ENCODE measurements around the gene DDX19B.
"Not testable (repeated sequence)": the region's sequence is repeated elsewhere in the genome, so short reads cannot be mapped to it uniquely, and the experiment has no call there.

The DDX19B gene

DNA sequence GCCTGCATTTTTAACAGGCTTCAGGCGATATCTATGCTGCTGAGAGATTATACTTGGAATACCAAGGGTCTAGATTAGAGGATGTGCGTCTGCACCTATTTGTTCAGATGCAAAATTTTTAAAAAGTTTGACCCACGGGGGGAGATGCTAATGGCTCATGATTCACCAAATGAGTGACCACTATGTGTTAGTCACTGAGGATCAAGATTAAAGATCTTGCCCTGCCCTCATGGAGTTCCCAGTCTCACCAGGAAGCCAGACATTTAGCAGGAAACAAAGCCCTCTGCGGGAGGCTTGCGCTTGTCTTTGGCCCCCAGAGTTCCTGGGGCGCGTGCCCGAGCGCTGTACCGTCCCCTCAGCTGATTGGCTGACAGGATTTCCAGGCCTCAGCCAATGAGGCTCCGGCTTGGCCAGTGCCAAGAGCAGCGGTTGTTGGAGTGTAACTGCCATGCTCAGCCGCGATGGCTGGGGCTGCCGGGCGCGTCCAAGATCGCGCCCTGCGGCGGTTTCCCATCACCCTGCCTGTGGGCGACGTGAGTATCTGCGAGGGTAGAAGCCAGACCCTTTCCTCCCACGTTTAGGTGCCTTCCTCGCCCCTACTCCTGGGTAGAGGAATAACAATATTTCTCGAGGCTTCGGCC is 4.5 kb upstream of the DDX19B start:
- H3K4me3 ChIP-seq (ENCODE audit: low read depth, low read length), result no peak overlapping the region
- TF ChIP-seq CTCF (IDR thresholded peaks at IDR 0.05; ENCODE audit: low read depth, low read length), result no peak
- TF ChIP-seq, protein P1, sequence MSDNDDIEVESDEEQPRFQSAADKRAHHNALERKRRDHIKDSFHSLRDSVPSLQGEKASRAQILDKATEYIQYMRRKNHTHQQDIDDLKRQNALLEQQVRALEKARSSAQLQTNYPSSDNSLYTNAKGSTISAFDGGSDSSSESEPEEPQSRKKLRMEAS (IDR thresholded peaks at IDR 0.05; ENCODE audit: low read depth, low read length), result no peak
- no peak for TF ChIP-seq MYC (IDR thresholded peaks at IDR 0.05; ENCODE audit: low read depth, low read length)
- no peak for TF ChIP-seq POLR2A (IDR thresholded peaks at IDR 0.05; ENCODE audit: extremely low read depth, insufficient read length)
- no peak for DNase-seq (ENCODE audit: low read depth)

- no peak overlapping the region for H3K4me3 ChIP-seq (ENCODE audit: low read depth, low read length)
- DNase-seq (ENCODE audit: low read depth), result no peak
- TF ChIP-seq POLR2A (IDR thresholded peaks at IDR 0.05; ENCODE audit: extremely low read depth, insufficient read length), result no peak
- TF ChIP-seq MYC (IDR thresholded peaks at IDR 0.05; ENCODE audit: low read depth, low read length), result no peak
- TF ChIP-seq, protein P1 (IDR thresholded peaks at IDR 0.05; ENCODE audit: low read depth, low read length), result no peak
- TF ChIP-seq CTCF (IDR thresholded peaks at IDR 0.05; ENCODE audit: low read depth, low read length), result no peak
These were observed 3.4 kb upstream of the DDX19B start for GRCh38 chr16:70295634-70296033.

DNA sequence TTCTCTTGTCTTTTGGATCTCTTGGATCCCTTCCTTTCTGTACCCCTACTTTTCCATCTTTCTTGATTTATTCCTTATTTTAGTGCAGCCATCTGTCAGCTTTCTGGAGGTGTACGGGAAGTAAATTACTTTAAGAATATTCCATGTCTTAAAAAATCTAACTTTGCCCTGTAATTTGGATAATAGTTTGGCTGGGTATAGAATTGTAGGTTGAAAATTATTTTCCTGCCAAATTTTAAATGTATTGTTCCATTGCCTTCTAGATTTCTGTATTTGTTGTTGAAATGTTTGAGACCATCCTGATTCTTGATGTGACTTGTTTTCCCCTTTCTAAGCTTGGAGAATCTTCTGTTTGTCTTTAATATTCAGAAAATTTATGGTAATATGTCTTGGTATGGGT is 2.1 kb downstream of the DDX19B start:
- H3K4me3 ChIP-seq (ENCODE audit: low read depth, low read length), result no peak overlapping the region
- DNase-seq (ENCODE audit: low read depth), result no peak
- TF ChIP-seq CTCF (IDR thresholded peaks at IDR 0.05; ENCODE audit: low read depth, low read length) (no peak), MYC (IDR thresholded peaks at IDR 0.05; ENCODE audit: low read depth, low read length) (no peak), POLR2A (IDR thresholded peaks at IDR 0.05; ENCODE audit: extremely low read depth, insufficient read length) (no peak)
- TF ChIP-seq, protein P1 (IDR thresholded peaks at IDR 0.05; ENCODE audit: low read depth, low read length), result no peak

GRCh38 chr16:70302745-70303144 is 3.8 kb downstream of the DDX19B start:
- H3K4me3 ChIP-seq (ENCODE audit: low read depth, low read length), result no peak overlapping the region
- TF ChIP-seq MYC (IDR thresholded peaks at IDR 0.05; ENCODE audit: low read depth, low read length), result no peak
- no peak for DNase-seq (ENCODE audit: low read depth)

DNA sequence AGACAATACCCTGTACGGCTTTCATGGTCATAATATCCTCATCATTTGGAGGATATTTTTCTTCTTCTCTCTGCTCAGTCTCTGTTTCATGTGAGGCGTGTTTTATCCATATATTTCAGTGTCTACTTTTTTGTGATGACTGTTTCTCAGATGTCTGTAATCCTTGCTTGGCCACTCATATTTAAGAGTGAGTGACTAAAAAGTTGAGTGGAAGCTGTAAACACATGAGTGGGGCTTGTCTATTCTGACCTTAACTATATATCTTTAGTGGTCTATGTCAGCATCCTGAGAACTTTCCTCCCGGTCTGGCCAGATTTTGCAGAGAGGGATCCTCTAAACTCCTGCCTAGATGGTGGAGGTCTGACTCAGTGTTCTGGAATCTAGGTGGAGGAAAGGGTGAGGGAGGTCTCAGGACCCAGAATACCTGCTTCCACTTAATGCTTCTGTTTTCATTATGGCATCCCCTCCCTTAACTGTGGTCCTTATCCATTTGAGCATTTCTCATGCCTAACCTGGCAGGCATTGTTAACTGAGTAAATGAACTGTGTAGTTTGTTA is 6.0 kb downstream of the DDX19B start:
- no peak for DNase-seq (ENCODE audit: low read depth)
- H3K4me3 ChIP-seq (ENCODE audit: low read depth, low read length), result no peak overlapping the region
- TF ChIP-seq MYC (IDR thresholded peaks at IDR 0.05; ENCODE audit: low read depth, low read length) (no peak), POLR2A (IDR thresholded peaks at IDR 0.05; ENCODE audit: extremely low read depth, insufficient read length) (no peak), CTCF (IDR thresholded peaks at IDR 0.05; ENCODE audit: low read depth, low read length) (no peak)
- TF ChIP-seq, protein P1 (IDR thresholded peaks at IDR 0.05; ENCODE audit: low read depth, low read length), result no peak

GRCh38 chr16:70306880-70307279 is 7.9 kb downstream of the DDX19B start:
- no peak for TF ChIP-seq CTCF (IDR thresholded peaks at IDR 0.05; ENCODE audit: low read depth, low read length)
- TF ChIP-seq, protein P1 (IDR thresholded peaks at IDR 0.05; ENCODE audit: low read depth, low read length), result no peak
- no peak for TF ChIP-seq MYC (IDR thresholded peaks at IDR 0.05; ENCODE audit: low read depth, low read length)
- no peak for TF ChIP-seq POLR2A (IDR thresholded peaks at IDR 0.05; ENCODE audit: extremely low read depth, insufficient read length)
- no peak for DNase-seq (ENCODE audit: low read depth)
- no peak overlapping the region for H3K4me3 ChIP-seq (ENCODE audit: low read depth, low read length)

- DNase-seq (ENCODE audit: low read depth); H3K4me3 ChIP-seq (ENCODE audit: low read depth, low read length): not testable (repeated sequence)
These were observed 8.7 kb downstream of the DDX19B start for GRCh38 chr16:70307726-70308125.
